Activated naive CD4-positive, alpha-beta T cell treated with anti-CD3 and anti-CD28 coated beads, Interleukin-2, amount 10 ng/mL, durations not matched to agents 7 days and 5 days (primary cell): ENCODE results near the gene SDK1.

ENCODE experiments used
- CTCF ChIA-PET: fragments of 350-600 bp; sonication (Branson Sonifier 250); formaldehyde crosslinking; loops from one replicate; lab custom pipeline; 2021; ENCODE audit warnings: antibody characterized with exemption; lab: Charles Lee
- DNase-seq: peaks from one replicate; pipeline ENCODE4 v3.0.0-alpha.2; 2020
- H3K27ac Mint-ChIP-seq: one replicate; pipeline ENCODE4 v1.8.0; 2021; ENCODE audit warnings: mild to moderate bottlenecking, moderate library complexity, mixed read lengths
- H3K27me3 Mint-ChIP-seq: one replicate; pipeline ENCODE4 v1.8.0; 2021; ENCODE audit warnings: mild to moderate bottlenecking, mixed read lengths
- H3K36me3 Mint-ChIP-seq: one replicate; pipeline ENCODE4 v1.8.0; 2021; ENCODE audit warnings: mixed read lengths
- H3K4me1 Mint-ChIP-seq: one replicate; pipeline ENCODE4 v1.8.0; 2021; ENCODE audit warnings: mixed read lengths
- H3K4me3 Mint-ChIP-seq: one replicate; pipeline ENCODE4 v1.8.0; 2021; ENCODE audit warnings: mild to moderate bottlenecking, moderate library complexity, mixed read lengths
- H3K9me3 Mint-ChIP-seq: one replicate; pipeline ENCODE4 v1.8.0; 2021; ENCODE audit warnings: mixed read lengths

Gene SDK1

GRCh38 chr7:4073052-4073451 lies 772.0 kb downstream of the SDK1 start:
- Mint-ChIP-seq H3K27me3 (no peaks in the 10 kb centered on the region), H3K36me3 (no peaks in the 10 kb centered on the region), H3K27ac (no peak overlapping the region), H3K4me1 (no peaks in the 10 kb centered on the region), H3K4me3 (no peak overlapping the region), H3K9me3 (no peaks in the 10 kb centered on the region)
- CTCF ChIA-PET: no interaction called here
- no peak for DNase-seq

- CTCF ChIA-PET: no interaction called here
- no peaks in the 10 kb centered on the region for H3K4me1 Mint-ChIP-seq
- H3K4me3 Mint-ChIP-seq: no peak overlapping the region
These were observed 772.7 kb downstream of the SDK1 start for GRCh38 chr7:4073750-4074149.

GRCh38 chr7:4074407-4074806 lies 773.4 kb downstream of the SDK1 start:
- CTCF ChIA-PET: no interaction called here
- Mint-ChIP-seq H3K36me3 (no peaks in the 10 kb centered on the region), H3K9me3 (no peaks in the 10 kb centered on the region), H3K4me3 (no peak overlapping the region), H3K4me1 (no peaks in the 10 kb centered on the region), H3K27ac (no peak overlapping the region), H3K27me3 (no peaks in the 10 kb centered on the region)
- no peak for DNase-seq

More at GRCh38 chr7:4073750-4074149, 772.7 kb downstream of the SDK1 start:
- no peak overlapping the region for H3K27ac Mint-ChIP-seq
- H3K27me3 Mint-ChIP-seq: no peaks in the 10 kb centered on the region
- H3K9me3 Mint-ChIP-seq: no peaks in the 10 kb centered on the region
- no peaks in the 10 kb centered on the region for H3K36me3 Mint-ChIP-seq
- DNase-seq: no peak

- DNase-seq: no peak
- CTCF ChIA-PET: no interaction called here
- H3K36me3 Mint-ChIP-seq: no peaks in the 10 kb centered on the region
- no peaks in the 10 kb centered on the region for H3K27me3 Mint-ChIP-seq
- H3K9me3 Mint-ChIP-seq: no peaks in the 10 kb centered on the region
- no peak overlapping the region for H3K27ac Mint-ChIP-seq
- H3K4me3 Mint-ChIP-seq: no peak overlapping the region
- no peaks in the 10 kb centered on the region for H3K4me1 Mint-ChIP-seq
These were observed 773.9 kb downstream of the SDK1 start for GRCh38 chr7:4074994-4075393.

- Mint-ChIP-seq H3K36me3 (no peaks in the 10 kb centered on the region), H3K27ac (no peak overlapping the region), H3K4me3 (no peak overlapping the region), H3K9me3 (no peaks in the 10 kb centered on the region), H3K4me1 (no peaks in the 10 kb centered on the region), H3K27me3 (no peaks in the 10 kb centered on the region)
- no peak for DNase-seq
- CTCF ChIA-PET: no interaction called here
These were observed 775.7 kb downstream of the SDK1 start for GRCh38 chr7:4076701-4077294.

- Mint-ChIP-seq H3K4me3 (no peak overlapping the region), H3K9me3 (no peaks in the 10 kb centered on the region), H3K4me1 (no peaks in the 10 kb centered on the region), H3K27me3 (no peaks in the 10 kb centered on the region), H3K27ac (no peak overlapping the region), H3K36me3 (no peaks in the 10 kb centered on the region)
- no peak for DNase-seq
- CTCF ChIA-PET: no interaction called here
These were observed 776.9 kb downstream of the SDK1 start for GRCh38 chr7:4077980-4078379.

GRCh38 chr7:4078580-4078979 lies 777.5 kb downstream of the SDK1 start:
- H3K4me3 Mint-ChIP-seq: no peak overlapping the region
- H3K9me3 Mint-ChIP-seq: no peaks in the 10 kb centered on the region
- no peaks in the 10 kb centered on the region for H3K36me3 Mint-ChIP-seq
- H3K27ac Mint-ChIP-seq: no peak overlapping the region
- CTCF ChIA-PET: no interaction called here
- H3K27me3 Mint-ChIP-seq: no peaks in the 10 kb centered on the region
- no peaks in the 10 kb centered on the region for H3K4me1 Mint-ChIP-seq
- no peak for DNase-seq

- Mint-ChIP-seq H3K27me3 (no peaks in the 10 kb centered on the region), H3K36me3 (no peaks in the 10 kb centered on the region), H3K27ac (no peak overlapping the region), H3K9me3 (peaks cover 3% of the 10 kb centered on the region), H3K4me1 (no peaks in the 10 kb centered on the region), H3K4me3 (no peak overlapping the region)
- no peak for DNase-seq
- CTCF ChIA-PET: no interaction called here
These were observed 778.3 kb downstream of the SDK1 start for GRCh38 chr7:4079366-4079765.

- no peaks in the 10 kb centered on the region for H3K36me3 Mint-ChIP-seq
- no peak for DNase-seq
- H3K27me3 Mint-ChIP-seq: no peaks in the 10 kb centered on the region
- no peak overlapping the region for H3K27ac Mint-ChIP-seq
- H3K4me3 Mint-ChIP-seq: no peak overlapping the region
- CTCF ChIA-PET: no interaction called here
- peaks cover 4% of the 10 kb centered on the region for H3K9me3 Mint-ChIP-seq
- H3K4me1 Mint-ChIP-seq: no peaks in the 10 kb centered on the region
These were observed 778.9 kb downstream of the SDK1 start for GRCh38 chr7:4079956-4080355.

GRCh38 chr7:4080954-4081353 lies 779.9 kb downstream of the SDK1 start:
- H3K9me3 Mint-ChIP-seq: peaks cover 4% of the 10 kb centered on the region
- CTCF ChIA-PET: no interaction called here
- no peaks in the 10 kb centered on the region for H3K36me3 Mint-ChIP-seq
- H3K4me1 Mint-ChIP-seq: peaks cover 2% of the 10 kb centered on the region
- no peak overlapping the region for H3K4me3 Mint-ChIP-seq
- H3K27ac Mint-ChIP-seq: no peak overlapping the region
- no peak for DNase-seq
- H3K27me3 Mint-ChIP-seq: no peaks in the 10 kb centered on the region

- CTCF ChIA-PET: no interaction called here
- peaks cover 4% of the 10 kb centered on the region for H3K9me3 Mint-ChIP-seq
- H3K27me3 Mint-ChIP-seq: no peaks in the 10 kb centered on the region
- peaks cover 4% of the 10 kb centered on the region for H3K4me1 Mint-ChIP-seq
- DNase-seq: no peak
- no peaks in the 10 kb centered on the region for H3K36me3 Mint-ChIP-seq
- H3K27ac Mint-ChIP-seq: no peak overlapping the region
- H3K4me3 Mint-ChIP-seq: no peak overlapping the region
These were observed 782.5 kb downstream of the SDK1 start for GRCh38 chr7:4083513-4083912.

- Mint-ChIP-seq H3K4me3 (no peak overlapping the region), H3K36me3 (no peaks in the 10 kb centered on the region), H3K27ac (no peak overlapping the region), H3K9me3 (peaks cover 4% of the 10 kb centered on the region), H3K27me3 (no peaks in the 10 kb centered on the region), H3K4me1 (peaks cover 4% of the 10 kb centered on the region)
- CTCF ChIA-PET: no interaction called here
- DNase-seq: no peak
These were observed 783.2 kb downstream of the SDK1 start for GRCh38 chr7:4084271-4084670.

- peaks cover 6% of the 10 kb centered on the region for H3K9me3 Mint-ChIP-seq
- no peak overlapping the region for H3K27ac Mint-ChIP-seq
- CTCF ChIA-PET: no interaction called here
- no peaks in the 10 kb centered on the region for H3K27me3 Mint-ChIP-seq
- H3K36me3 Mint-ChIP-seq: no peaks in the 10 kb centered on the region
- DNase-seq: no peak
- H3K4me1 Mint-ChIP-seq: peaks cover 4% of the 10 kb centered on the region
- no peak overlapping the region for H3K4me3 Mint-ChIP-seq
These were observed 785.1 kb downstream of the SDK1 start for GRCh38 chr7:4085937-4086691.

GRCh38 chr7:4086723-4087122 lies 785.7 kb downstream of the SDK1 start:
- H3K27ac Mint-ChIP-seq: no peak overlapping the region
- peaks cover 4% of the 10 kb centered on the region for H3K4me1 Mint-ChIP-seq
- H3K9me3 Mint-ChIP-seq: peaks cover 6% of the 10 kb centered on the region
- H3K27me3 Mint-ChIP-seq: no peaks in the 10 kb centered on the region
- no peak for DNase-seq
- CTCF ChIA-PET: no interaction called here
- H3K36me3 Mint-ChIP-seq: no peaks in the 10 kb centered on the region
- no peak overlapping the region for H3K4me3 Mint-ChIP-seq

- Mint-ChIP-seq H3K27ac (no peak overlapping the region), H3K36me3 (no peaks in the 10 kb centered on the region), H3K4me1 (no peaks in the 10 kb centered on the region), H3K9me3 (peaks cover 2% of the 10 kb centered on the region), H3K27me3 (no peaks in the 10 kb centered on the region), H3K4me3 (no peak overlapping the region)
- CTCF ChIA-PET: no interaction called here
- no peak for DNase-seq
These were observed 790.7 kb downstream of the SDK1 start for GRCh38 chr7:4091767-4092166.
